ENCODE data around the gene SUPT3H.

The SUPT3H gene

GRCh38 chr6:44784195-44784594 lies 593.5 kb downstream of the SUPT3H start:
- DNase-seq (ENCODE audit: low read depth), result no peak
- TF ChIP-seq CTCF (IDR thresholded peaks at IDR 0.05; ENCODE audit: low read depth, low read length, missing control alignments), result no peak
- H3K4me3 ChIP-seq (ENCODE audit: low read depth, low read length), result no peak overlapping the region
- in situ Hi-C loops (cut with HindIII; ENCODE audit: low sequenced_read_pairs), result no loop called here

GRCh38 chr6:44782892-44783291 lies 594.8 kb downstream of the SUPT3H start:
- in situ Hi-C loops (cut with HindIII; ENCODE audit: low sequenced_read_pairs), result no loop called here
- H3K4me3 ChIP-seq (ENCODE audit: low read depth, low read length), result no peak overlapping the region
- TF ChIP-seq CTCF (IDR thresholded peaks at IDR 0.05; ENCODE audit: low read depth, low read length, missing control alignments), result no peak
- no peak for DNase-seq (ENCODE audit: low read depth)

GRCh38 chr6:44781912-44782597 lies 595.7 kb downstream of the SUPT3H start:
- DNase-seq (ENCODE audit: low read depth), result no peak
- TF ChIP-seq CTCF (IDR thresholded peaks at IDR 0.05; ENCODE audit: low read depth, low read length, missing control alignments), result no peak
- H3K4me3 ChIP-seq (ENCODE audit: low read depth, low read length), result no peak overlapping the region
- in situ Hi-C loops (cut with HindIII; ENCODE audit: low sequenced_read_pairs), result no loop called here

GRCh38 chr6:44780161-44780560 lies 597.6 kb downstream of the SUPT3H start:
- no peak overlapping the region for H3K4me3 ChIP-seq (ENCODE audit: low read depth, low read length)
- DNase-seq (ENCODE audit: low read depth), result no peak
- in situ Hi-C loops (cut with HindIII; ENCODE audit: low sequenced_read_pairs), result no loop called here
- no peak for TF ChIP-seq CTCF (IDR thresholded peaks at IDR 0.05; ENCODE audit: low read depth, low read length, missing control alignments)

GRCh38 chr6:44779130-44779826 lies 598.5 kb downstream of the SUPT3H start:
- H3K4me3 ChIP-seq (ENCODE audit: low read depth, low read length), result no peak overlapping the region
- TF ChIP-seq CTCF (IDR thresholded peaks at IDR 0.05; ENCODE audit: low read depth, low read length, missing control alignments), result no peak
- in situ Hi-C loops (cut with HindIII; ENCODE audit: low sequenced_read_pairs), result no loop called here
- DNase-seq (ENCODE audit: low read depth), result no peak

Data from astrocyte of the cerebellum (primary cell).